Activated CD4-positive, alpha-beta T cell treated with anti-CD3 and anti-CD28 coated beads for 1 hour (primary cell): ENCODE measurements around the gene C2orf76.
"Not testable (repeated sequence)": the region's sequence is repeated elsewhere in the genome, so short reads cannot be mapped to it uniquely, and the experiment has no call there.

ENCODE experiments used
- DNase-seq: peaks from one replicate; pipeline ENCODE4 v3.0.0-alpha.2; 2020

The C2orf76 gene

GRCh38 chr2:119293254-119293653, 73.4 kb downstream of the C2orf76 start:
- DNase-seq = no peak

- no peak for DNase-seq
These were observed 74.4 kb downstream of the C2orf76 start for GRCh38 chr2:119292226-119292625.

DNA sequence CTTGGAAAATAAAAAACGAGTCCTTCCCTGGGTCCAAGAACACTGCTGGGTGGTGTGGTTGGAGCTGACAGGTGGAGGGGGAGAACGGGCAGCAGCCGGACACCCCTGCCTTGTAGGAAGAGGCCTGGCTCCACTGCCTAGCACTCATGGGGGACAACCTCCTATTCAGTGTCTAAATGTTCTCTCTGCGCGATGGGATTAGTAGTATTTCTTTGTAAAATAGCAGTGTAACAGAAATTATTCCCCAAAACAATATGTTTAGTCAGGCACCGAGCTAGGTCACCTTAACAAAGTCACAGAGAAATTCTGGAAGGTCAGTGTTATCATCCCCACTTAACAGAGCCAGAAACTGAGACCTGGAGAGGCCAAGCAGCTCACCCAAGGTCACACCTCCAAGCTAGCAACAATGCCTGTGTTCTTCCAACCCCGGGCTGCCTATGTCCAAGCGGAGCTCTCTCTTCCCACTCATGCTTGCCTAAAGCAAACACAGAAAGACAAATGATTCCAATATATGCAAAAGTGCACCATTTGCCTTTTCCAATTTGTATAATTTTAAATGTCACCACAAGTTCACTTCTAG, 75.0 kb downstream of the C2orf76 start:
- no peak for DNase-seq

DNA sequence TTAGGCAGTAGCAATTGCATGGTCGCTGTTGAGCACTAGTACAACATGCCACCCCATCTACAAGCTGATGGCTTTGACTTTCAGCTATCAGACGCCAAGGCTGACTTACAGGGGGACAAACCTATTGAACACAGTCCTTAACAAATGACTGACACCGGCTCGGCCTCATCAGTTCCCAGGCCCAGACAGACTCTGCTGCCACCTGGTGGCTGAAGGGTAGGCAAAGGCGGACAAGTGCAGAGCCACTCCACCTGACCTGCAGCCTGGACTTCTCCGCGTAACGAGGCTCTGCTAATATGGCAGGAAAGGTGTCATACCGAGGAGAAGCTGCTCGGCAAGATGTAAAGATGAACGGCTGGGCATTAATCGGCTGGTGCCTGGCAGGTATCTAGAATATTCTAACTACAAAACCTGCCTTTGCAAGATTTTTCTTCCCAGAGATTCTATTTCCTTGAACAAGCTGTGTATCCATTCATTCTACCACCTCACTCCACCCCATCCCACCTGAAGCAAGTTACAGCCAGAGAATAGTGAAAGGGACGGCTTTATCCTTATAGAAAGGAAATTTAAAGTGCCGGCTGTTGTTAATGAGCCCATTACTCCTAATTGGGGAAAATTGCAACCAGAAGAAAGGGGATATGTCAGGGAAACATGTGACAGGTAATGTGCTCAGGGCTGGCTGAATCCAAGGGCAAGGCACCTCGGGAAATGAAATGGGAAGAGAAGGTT, 75.6 kb downstream of the C2orf76 start:
- DNase-seq = peak; percentile 40

DNA sequence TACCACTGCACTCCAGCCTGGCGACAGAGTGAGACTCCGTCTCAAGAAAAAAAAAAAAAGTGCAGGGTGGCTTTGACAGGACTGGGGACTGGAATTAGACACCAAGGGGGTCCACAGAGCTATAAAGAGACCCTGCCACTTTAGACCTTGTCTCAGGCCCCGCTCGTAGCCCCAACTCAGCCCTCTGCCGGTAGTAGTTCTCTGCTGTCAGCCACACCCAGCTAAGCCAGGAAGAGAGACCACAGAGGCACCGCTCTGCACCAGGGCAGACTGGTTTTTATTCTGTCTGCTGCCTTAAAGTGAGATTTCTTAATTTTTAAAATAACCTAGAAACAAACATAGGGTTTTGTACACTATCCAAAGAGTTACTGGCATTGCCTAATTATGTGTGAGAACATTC, 77.0 kb downstream of the C2orf76 start:
- no peak for DNase-seq

DNA sequence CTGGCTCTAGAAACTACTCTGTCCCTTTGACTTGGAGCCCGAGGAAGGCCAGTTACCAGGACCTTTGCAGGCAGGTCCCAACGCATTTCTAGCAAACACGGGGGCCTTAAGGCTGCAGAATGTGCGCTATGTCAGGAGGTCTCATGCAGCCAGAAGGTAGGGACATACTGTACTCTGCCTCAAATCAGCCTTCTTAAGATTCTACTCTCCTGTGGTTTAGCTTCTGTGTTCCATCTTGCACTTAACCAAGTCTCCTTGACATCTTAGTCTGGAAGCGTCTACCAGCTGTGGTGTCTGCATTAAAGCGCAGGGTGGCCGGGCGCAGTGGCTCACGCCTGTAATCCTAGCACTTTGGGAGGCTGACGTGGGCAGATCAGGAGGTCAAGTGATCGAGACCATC, 77.5 kb downstream of the C2orf76 start:
- no peak for DNase-seq

DNA sequence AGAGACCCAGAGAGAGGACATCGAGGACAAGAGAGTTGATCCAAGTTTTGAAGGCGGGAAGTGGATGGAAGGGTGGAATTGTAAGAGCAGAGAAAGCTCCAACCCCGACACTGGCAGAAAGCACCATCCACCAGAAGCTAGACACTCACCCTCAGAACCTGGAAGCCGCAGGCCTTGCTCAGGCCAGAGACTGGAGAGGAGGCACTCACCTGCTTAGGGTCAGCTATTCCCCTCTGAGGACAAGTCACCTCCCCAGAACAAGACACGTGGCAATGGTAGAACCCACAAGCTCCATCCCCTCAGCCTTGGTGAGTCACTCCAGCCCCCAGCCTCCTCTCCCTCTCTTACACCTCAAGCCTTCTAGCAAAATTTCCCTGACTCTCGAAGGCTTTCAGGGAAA, 78.1 kb downstream of the C2orf76 start:
- no peak for DNase-seq

DNA sequence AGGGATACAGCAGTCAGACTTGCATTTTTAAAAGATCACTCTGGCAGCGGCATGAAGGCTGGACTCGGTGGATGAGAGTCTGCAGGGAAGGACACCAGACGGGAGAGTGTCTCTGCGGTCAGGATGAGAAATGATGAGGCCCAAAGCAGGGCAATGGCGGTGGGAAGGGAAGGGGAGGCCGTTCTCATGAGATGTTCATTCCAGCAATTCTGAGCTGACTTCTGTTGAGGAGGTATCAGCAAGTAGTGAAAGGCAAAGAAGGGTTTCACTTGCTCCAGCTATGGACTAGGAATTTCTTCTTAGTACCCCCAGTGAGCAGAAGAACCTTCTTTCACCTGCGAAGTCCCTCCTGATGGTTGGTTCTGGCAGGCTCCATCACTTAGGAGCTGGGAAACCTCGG, 80.0 kb downstream of the C2orf76 start:
- no peak for DNase-seq

DNA sequence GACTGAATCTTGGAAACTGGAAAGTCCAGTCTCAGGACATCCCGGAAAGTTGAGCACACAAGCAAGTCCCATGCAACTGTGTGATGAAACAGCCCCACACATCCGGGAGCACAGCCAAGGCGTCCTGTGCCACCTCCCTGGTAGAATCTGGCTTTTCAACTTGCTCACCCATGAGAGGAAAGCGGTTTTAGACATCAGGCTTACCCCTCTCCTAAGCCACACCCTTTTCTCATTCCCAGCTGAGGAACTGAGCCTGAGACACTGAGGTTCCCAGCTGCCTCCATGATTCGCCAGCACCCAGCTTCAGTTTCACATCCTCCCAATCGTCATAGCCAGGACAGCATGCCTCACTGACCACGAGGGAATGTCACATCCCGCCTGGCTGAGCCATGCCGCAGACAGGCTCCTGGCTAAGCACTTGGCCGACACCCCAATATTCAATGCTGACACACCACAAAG, 82.7 kb downstream of the C2orf76 start:
- no peak for DNase-seq

GRCh38 chr2:119282996-119283511, 83.6 kb downstream of the C2orf76 start:
- no peak for DNase-seq

- no peak for DNase-seq
These were observed 84.3 kb downstream of the C2orf76 start for GRCh38 chr2:119282146-119282995.

DNA sequence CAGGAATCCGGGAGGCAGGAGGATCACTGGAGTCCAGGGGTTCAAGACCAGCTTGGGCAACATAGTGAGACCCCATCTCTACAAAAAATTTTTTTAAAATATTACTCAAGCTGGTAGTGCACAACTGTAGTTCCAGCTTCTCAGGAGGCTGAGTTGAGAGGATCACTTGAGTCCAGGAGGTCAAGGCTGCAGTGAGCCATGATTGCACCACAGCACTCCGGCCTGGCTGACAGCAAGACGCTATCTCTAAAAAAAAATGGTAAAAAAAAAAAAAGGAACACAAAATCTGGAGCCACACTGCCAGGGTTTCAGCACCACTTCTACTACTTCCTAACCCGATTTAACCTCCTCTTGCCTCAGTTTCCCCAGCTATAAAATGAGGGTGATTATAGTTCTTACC, 86.0 kb downstream of the C2orf76 start:
- DNase-seq = no peak

GRCh38 chr2:119279666-119280065, 87.0 kb downstream of the C2orf76 start:
- DNase-seq = no peak

DNA sequence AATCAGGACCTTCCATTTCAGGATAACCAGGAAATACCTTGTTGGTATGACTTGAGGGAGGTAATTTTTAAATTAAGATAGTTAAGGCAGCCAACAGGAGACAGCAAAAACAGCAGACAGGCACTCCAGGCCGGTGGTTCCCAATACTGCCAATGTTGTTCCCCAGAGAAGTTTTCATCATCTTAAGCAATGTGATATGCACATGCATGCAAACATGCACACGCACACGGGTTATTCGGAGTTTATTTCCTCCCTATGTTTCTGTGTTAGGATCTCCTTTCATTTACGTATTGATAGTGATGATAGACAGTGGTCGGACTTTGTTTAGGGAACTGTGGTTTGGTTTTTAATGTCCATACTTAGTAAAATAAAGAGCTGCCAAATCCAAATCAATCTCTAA, 87.7 kb downstream of the C2orf76 start:
- DNase-seq = no peak

- DNase-seq = not testable (repeated sequence)
These were observed 88.2 kb downstream of the C2orf76 start for GRCh38 chr2:119278385-119278784.

DNA sequence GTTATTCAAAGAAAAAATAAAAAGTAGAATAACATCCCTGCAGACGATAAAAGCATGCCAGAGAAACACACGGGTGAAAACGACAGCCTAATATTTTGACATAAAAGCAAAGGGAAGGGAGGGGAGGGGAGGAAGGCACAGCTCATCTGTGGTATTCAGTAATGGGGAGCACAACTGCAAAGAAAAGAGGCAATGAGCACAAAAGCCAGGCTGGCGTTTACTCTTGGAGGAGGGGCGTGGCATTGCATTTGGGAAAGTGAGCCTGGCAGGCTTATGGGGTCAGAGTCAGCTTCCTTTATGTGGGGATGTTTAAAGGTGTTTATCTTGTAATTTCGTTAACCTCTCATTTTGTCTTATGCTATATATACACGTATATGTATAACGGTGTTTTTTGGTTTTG, 89.8 kb downstream of the C2orf76 start:
- no peak for DNase-seq

DNA sequence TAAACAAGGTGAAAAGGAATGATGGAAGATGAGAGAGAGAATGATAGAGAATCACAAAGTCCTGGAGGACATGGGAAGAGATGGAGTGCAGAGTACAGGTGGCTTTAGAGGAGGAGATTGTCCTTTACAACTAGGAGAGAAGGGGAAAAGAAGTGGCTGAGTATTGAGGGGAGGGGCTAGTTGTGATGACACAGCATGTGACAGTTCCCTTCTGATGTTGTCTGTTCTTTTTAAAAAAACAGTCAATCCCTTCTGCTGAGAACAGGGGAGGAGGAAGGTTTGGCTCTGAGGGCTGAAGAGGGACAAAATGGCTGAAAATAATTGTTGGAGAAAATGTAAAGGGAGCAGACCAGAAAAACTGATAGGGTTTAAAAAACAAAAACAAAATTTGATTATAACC, 99.0 kb downstream of the C2orf76 start:
- no peak for DNase-seq

DNA sequence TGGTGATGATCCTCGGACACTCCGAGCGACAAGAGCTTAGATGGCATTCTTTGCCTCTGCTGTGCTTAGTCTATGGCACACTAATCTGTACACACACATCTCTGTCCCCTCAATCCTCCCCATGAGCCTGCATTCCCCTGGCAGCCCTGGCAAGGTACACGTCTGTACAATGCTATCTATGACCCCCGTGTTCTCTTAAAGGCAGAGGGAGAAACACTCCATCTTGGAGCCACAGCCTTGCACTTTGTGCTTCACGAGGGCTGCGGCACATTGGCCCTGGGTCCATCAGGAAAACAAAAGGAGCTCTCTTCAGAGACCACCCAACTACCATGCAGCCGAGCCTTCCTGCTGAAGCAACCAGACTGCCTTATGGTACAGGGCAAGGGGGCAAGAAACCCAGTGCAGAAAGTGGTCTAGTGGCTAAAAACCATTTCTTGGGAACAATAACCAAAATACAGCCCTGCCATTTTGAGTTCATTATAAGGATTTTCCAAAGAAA, 100.5 kb downstream of the C2orf76 start:
- no peak for DNase-seq

GRCh38 chr2:119265693-119266066, 101.0 kb downstream of the C2orf76 start:
- no peak for DNase-seq

GRCh38 chr2:119264781-119265692, 101.6 kb downstream of the C2orf76 start:
- no peak for DNase-seq

- no peak for DNase-seq
These were observed 103.0 kb downstream of the C2orf76 start for GRCh38 chr2:119263656-119264055.

GRCh38 chr2:119263025-119263424, 103.6 kb downstream of the C2orf76 start:
- DNase-seq = no peak
